ENCODE measurements around the gene SLX4IP. TPM values are rescaled to one million over a fixed set of nuclear protein-coding genes. Genes with fewer than 3 reads are reported as not detected.

The SLX4IP gene
- total and polyA plus RNA-seq, 2 of the 13 experiments (the other 11 are each of a cell fraction or from before 2014, with no cell fraction given) = 3.6 to 7.3 TPM

DNA sequence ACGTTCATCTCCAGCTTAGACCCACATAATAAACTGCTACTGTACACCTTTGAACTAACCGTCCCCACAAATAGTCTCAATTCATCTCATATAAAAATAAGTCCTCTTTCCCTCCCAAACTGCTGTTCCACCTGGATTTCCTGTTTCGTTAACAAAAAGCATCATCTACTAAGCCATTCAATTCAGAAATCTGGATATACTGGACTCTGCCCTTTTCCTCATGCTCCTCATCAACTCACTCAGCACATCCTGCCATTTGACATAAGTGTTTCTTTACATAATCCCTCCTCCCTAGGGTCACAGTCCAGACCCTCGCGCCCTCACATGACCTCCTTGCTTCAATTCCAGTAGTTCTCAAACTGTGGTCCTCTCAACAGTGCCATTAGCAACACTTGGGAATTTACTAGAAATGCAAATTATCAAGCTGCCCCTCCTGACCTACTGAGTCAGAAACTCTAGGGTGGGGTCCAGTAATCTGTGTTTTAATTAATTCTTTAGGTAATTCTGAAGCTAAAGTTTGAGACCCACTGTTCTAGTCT is 5.6 kb upstream of the SLX4IP start (continued):
- TF ChIP-seq, protein P1, sequence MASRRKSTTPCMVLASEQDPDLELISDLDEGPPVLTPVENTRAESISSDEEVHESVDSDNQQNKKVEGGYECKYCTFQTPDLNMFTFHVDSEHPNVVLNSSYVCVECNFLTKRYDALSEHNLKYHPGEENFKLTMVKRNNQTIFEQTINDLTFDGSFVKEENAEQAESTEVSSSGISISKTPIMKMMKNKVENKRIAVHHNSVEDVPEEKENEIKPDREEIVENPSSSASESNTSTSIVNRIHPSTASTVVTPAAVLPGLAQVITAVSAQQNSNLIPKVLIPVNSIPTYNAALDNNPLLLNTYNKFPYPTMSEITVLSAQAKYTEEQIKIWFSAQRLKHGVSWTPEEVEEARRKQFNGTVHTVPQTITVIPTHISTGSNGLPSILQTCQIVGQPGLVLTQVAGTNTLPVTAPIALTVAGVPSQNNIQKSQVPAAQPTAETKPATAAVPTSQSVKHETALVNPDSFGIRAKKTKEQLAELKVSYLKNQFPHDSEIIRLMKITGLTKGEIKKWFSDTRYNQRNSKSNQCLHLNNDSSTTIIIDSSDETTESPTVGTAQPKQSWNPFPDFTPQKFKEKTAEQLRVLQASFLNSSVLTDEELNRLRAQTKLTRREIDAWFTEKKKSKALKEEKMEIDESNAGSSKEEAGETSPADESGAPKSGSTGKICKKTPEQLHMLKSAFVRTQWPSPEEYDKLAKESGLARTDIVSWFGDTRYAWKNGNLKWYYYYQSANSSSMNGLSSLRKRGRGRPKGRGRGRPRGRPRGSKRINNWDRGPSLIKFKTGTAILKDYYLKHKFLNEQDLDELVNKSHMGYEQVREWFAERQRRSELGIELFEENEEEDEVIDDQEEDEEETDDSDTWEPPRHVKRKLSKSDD (CRISPR knock-in tag; IDR thresholded peaks at IDR 0.05; ENCODE audit: low read depth) = no peak
- TF ChIP-seq HMG20A (CRISPR knock-in tag; IDR thresholded peaks at IDR 0.05; ENCODE audit: borderline replicate concordance) (peak; percentile 59; the same call in 1 of the 2 replicates), XRCC5 (optimal IDR thresholded peaks at IDR 0.05; ENCODE audit: low read length) (no peak), TOPORS (CRISPR knock-in tag; IDR thresholded peaks at IDR 0.05) (0 out of 2 replicates have a peak, but pooled peaks have one; percentile 73), GABPB1 (CRISPR knock-in tag; IDR thresholded peaks at IDR 0.05) (0 out of 2 replicates have a peak, but pooled peaks have one; percentile 17), DNMT1 (CRISPR knock-in tag; IDR thresholded peaks at IDR 0.05) (no peak), SMARCE1 (IDR thresholded peaks at IDR 0.05; ENCODE audit: borderline replicate concordance) (peak; percentile 7; the same call in 1 of the 2 replicates), FOXM1 (CRISPR knock-in tag; IDR thresholded peaks at IDR 0.05) (no peak), NFE2L2 (IDR thresholded peaks at IDR 0.05; ENCODE audit: low read length) (no peak), NR2F6 (IDR thresholded peaks at IDR 0.05) (peak; percentile 84), NR2F6 (CRISPR knock-in tag; IDR thresholded peaks at IDR 0.05) (peak; percentile 94), KDM5A (IDR thresholded peaks at IDR 0.05; ENCODE audit: borderline replicate concordance, low read length) (peak; percentile 55; the same call in 1 of the 2 replicates), ZNF709 (CRISPR knock-in tag; IDR thresholded peaks at IDR 0.05) (peak; percentile 52; the same call in 1 of the 2 replicates)
- TF ChIP-seq, protein P2, sequence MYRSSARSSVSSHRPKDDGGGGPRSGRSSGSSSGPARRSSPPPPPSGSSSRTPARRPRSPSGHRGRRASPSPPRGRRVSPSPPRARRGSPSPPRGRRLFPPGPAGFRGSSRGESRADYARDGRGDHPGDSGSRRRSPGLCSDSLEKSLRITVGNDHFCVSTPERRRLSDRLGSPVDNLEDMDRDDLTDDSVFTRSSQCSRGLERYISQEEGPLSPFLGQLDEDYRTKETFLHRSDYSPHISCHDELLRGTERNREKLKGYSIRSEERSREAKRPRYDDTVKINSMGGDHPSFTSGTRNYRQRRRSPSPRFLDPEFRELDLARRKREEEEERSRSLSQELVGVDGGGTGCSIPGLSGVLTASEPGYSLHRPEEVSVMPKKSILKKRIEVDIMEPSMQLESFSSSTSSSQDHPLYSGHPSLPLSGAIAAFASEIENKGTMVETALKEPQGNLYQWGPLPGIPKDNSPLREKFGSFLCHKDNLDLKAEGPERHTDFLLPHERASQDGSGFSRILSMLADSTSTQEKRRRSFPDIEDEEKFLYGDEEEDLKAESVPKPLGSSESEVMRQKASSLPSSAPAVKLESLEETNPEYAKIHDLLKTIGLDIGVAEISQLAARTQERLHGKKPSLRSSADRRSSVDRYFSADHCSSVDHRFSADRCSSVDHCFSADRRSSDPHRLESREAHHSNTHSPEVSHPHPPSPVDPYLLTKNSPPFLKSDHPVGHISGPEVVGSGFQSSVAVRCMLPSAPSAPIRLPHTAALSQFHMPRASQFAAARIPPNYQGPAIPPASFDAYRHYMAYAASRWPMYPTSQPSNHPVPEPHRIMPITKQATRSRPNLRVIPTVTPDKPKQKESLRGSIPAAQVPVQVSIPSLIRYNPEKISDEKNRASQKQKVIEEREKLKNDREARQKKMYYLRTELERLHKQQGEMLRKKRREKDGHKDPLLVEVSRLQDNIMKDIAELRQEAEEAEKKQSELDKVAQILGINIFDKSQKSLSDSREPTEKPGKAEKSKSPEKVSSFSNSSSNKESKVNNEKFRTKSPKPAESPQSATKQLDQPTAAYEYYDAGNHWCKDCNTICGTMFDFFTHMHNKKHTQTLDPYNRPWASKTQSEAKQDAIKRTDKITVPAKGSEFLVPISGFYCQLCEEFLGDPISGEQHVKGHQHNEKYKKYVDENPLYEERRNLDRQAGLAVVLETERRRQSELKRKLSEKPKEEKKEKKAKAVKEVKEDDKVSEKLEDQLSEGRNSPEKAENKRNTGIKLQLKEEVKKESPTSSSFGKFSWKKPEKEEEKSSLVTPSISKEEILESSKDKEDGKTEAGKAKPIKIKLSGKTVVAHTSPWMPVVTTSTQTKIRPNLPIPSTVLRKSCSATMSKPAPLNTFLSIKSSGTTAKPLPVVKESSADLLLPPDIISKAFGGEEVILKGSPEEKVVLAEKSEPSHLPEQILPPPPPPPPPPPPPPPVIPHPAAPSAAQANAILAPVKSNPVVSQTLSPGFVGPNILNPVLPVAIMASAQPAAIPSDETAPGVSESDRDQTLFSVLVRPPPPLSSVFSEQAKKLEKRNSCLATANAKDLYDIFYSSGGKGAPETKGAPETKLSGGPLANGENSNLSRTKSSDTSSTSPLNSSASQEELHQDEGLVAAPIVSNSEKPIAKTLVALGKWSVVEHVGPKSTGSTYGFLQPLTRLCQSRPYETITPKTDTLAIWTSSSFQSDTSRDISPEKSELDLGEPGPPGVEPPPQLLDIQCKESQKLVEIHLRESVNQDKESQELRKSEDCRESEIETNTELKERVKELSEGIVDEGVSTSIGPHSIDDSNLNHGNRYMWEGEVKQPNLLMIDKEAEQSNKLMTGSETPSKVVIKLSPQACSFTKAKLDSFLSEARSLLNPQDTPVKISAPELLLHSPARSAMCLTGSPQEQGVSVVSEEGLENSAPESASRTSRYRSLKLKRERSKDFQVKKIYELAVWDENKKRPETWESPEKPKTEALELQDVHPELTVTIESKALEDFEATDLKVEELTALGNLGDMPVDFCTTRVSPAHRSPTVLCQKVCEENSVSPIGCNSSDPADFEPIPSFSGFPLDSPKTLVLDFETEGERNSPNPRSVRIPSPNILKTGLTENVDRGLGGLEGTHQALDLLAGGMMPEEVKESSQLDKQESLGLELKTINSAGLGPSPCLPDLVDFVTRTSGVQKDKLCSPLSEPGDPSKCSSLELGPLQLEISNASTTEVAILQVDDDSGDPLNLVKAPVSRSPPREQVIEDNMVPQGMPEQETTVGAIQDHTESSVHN (CRISPR knock-in tag; IDR thresholded peaks at IDR 0.05) = no peak
- TF ChIP-seq, protein P3, sequence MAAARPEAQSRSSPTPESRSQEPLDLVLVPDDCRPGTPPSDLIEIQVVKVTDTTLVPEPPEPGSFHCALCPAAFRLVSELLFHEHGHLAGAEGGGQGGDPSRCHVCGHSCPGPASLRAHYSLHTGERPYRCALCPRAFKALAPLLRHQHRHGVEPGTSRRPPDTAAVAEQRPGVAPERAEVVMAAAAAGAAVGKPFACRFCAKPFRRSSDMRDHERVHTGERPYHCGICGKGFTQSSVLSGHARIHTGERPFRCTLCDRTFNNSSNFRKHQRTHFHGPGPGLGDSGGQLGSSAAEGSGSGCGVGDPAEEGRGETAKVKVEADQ (CRISPR knock-in tag; IDR thresholded peaks at IDR 0.05; ENCODE audit: borderline replicate concordance) = no peak; the same call in 1 of the 2 replicates
- TF ChIP-seq, protein P4, sequence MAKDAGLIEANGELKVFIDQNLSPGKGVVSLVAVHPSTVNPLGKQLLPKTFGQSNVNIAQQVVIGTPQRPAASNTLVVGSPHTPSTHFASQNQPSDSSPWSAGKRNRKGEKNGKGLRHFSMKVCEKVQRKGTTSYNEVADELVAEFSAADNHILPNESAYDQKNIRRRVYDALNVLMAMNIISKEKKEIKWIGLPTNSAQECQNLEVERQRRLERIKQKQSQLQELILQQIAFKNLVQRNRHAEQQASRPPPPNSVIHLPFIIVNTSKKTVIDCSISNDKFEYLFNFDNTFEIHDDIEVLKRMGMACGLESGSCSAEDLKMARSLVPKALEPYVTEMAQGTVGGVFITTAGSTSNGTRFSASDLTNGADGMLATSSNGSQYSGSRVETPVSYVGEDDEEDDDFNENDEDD (CRISPR knock-in tag; IDR thresholded peaks at IDR 0.05; ENCODE audit: borderline replicate concordance) = peak; percentile 72; the same call in 1 of the 2 replicates
- TF ChIP-seq, protein P5, sequence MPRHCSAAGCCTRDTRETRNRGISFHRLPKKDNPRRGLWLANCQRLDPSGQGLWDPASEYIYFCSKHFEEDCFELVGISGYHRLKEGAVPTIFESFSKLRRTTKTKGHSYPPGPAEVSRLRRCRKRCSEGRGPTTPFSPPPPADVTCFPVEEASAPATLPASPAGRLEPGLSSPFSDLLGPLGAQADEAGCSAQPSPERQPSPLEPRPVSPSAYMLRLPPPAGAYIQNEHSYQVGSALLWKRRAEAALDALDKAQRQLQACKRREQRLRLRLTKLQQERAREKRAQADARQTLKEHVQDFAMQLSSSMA (CRISPR knock-in tag; IDR thresholded peaks at IDR 0.05) = no peak
